H1 (cell line): ENCODE results near the gene SH3PXD2B. TPM values are rescaled to one million over a fixed set of nuclear protein-coding genes. Genes with fewer than 3 reads are reported as not detected.

Source experiments
- CTCF ChIA-PET: fragments of 300-600 bp; sonication (Branson Sonifier 250); formaldehyde crosslinking; loops from one replicate; lab custom pipeline; 2021; ENCODE audit not compliant: partially characterized antibody; lab: Charles Lee
- POLR2A ChIA-PET: fragments of 300-600 bp; sonication (Branson Sonifier 250); formaldehyde crosslinking; loops from one replicate; lab custom pipeline; 2021; ENCODE audit warnings: inconsistent platforms; ENCODE audit not compliant: partially characterized antibody; lab: Charles Lee
- DNase-seq, 2 experiments: peaks; one replicate each; pipeline versions ENCODE4 v3.0.0 to v3.0.0-alpha.2; 2010 to 2022; ENCODE audit warnings: low spot score in 2 of 2, low read depth in 1 of 2, mixed read lengths in 1 of 2
- FAIRE-seq: peaks from 2 replicates; lab custom pipeline; 2011; peaks lifted over from hg19 to GRCh38; lab: Jason Lieb, UNC
- H2AFZ ChIP-seq: 2 replicates; pipeline ENCODE4 v1.8.1; 2012; ENCODE audit warnings: low read length, inconsistent platforms
- H2AK5ac ChIP-seq: 2 replicates; pipeline ENCODE4 v1.6.1; 2013; ENCODE audit warnings: low read depth, low read length
- H2BK120ac ChIP-seq: replicated peaks from 2 replicates; pipeline ENCODE3; 2013; ENCODE audit warnings: low read depth, low read length, inconsistent platforms
- H2BK12ac ChIP-seq: 2 replicates; pipeline ENCODE4 v1.6.1; 2013; ENCODE audit warnings: low read depth, low read length
- H2BK15ac ChIP-seq: 2 replicates; pipeline ENCODE4 v1.6.1; 2013; ENCODE audit warnings: low read length
- H2BK20ac ChIP-seq: 2 replicates; pipeline ENCODE4 v1.6.1; 2013; ENCODE audit warnings: low read length
- H2BK5ac ChIP-seq: 2 replicates; pipeline ENCODE4 v1.6.1; 2013; ENCODE audit warnings: low read depth, low read length
- H3K14ac ChIP-seq: 2 replicates; pipeline ENCODE4 v1.6.1; 2013; ENCODE audit warnings: inconsistent platforms; ENCODE audit not compliant: insufficient read length
- H3K18ac ChIP-seq: 2 replicates; pipeline ENCODE4 v1.6.1; 2013; ENCODE audit warnings: low read length; ENCODE audit errors: extremely low read depth
- H3K23ac ChIP-seq: 2 replicates; pipeline ENCODE4 v1.6.1; 2013; ENCODE audit warnings: inconsistent platforms; ENCODE audit not compliant: insufficient read length
- H3K23me2 ChIP-seq: 2 replicates; pipeline ENCODE4 v1.6.1; 2013; ENCODE audit warnings: low read depth, low read length
- H3K27ac ChIP-seq: 2 replicates; pipeline ENCODE4 v1.6.1; 2011; ENCODE audit warnings: low read depth, low read length, inconsistent platforms
- H3K27me3 ChIP-seq, 4 experiments: replicated peaks in 1 of 4; 1 replicate in 1 of 4; 2 replicates in 3 of 4; pipeline versions ENCODE4 v1.6.1 to v1.8.1; 2011 to 2013; ENCODE audit warnings: low read length in 3 of 4, mild to moderate bottlenecking in 3 of 4, inconsistent platforms in 2 of 4, mixed read lengths in 2 of 4, moderate library complexity in 1 of 4; ENCODE audit not compliant: control insufficient read depth in 3 of 4, insufficient read depth in 3 of 4; ENCODE audit errors: extremely low read depth in 1 of 4
- H3K36me3 ChIP-seq, 4 experiments: 2 replicates each; pipeline versions ENCODE4 v1.6.1 to v1.8.1; 2011 to 2013; ENCODE audit warnings: mild to moderate bottlenecking in 4 of 4, low read length in 3 of 4, moderate library complexity in 2 of 4, control low read depth in 1 of 4, inconsistent platforms in 1 of 4; ENCODE audit not compliant: insufficient read depth in 4 of 4, control insufficient read depth in 2 of 4
- H3K4ac ChIP-seq: replicated peaks from 2 replicates; pipeline ENCODE3; 2013; ENCODE audit warnings: low read length, low read depth, mixed read lengths, inconsistent platforms; ENCODE audit not compliant: insufficient read length
- H3K4me1 ChIP-seq, 4 experiments: replicated peaks in 1 of 4; 1 replicate in 1 of 4; 2 replicates in 3 of 4; pipeline versions ENCODE4 v1.6.1 to v1.8.1; 2011 to 2013; ENCODE audit warnings: low read length in 3 of 4, inconsistent platforms in 2 of 4, mixed read lengths in 1 of 4; ENCODE audit not compliant: insufficient read depth in 4 of 4, control insufficient read depth in 3 of 4
- H3K4me2 ChIP-seq, 2 experiments: 2 replicates each; pipeline versions ENCODE4 v1.6.1 to v1.8.1; 2011 to 2013; ENCODE audit warnings: low read depth in 2 of 2, low read length in 2 of 2, control low read depth in 1 of 2, inconsistent platforms in 1 of 2, mild to moderate bottlenecking in 1 of 2; ENCODE audit not compliant: insufficient read depth in 1 of 2
- H3K4me3 ChIP-seq, 4 experiments: fragments of 200-600, 300-600 bp in 1 of 4; sonication (generic), shearing (Covaris generic), sonication (Bioruptor Twin) in 1 of 4; 2 replicates each; pipeline versions ENCODE4 v1.5.1 to v1.8.1; 2011 to 2016; ENCODE audit warnings: low read length in 4 of 4, low read depth in 3 of 4, control low read depth in 2 of 4, inconsistent platforms in 2 of 4, mild to moderate bottlenecking in 2 of 4, mixed read lengths in 1 of 4, moderate library complexity in 1 of 4; ENCODE audit not compliant: insufficient read depth in 2 of 4; ENCODE audit errors: extremely low read depth in 1 of 4
- H3K56ac ChIP-seq: replicated peaks from 2 replicates; pipeline ENCODE3; 2013; ENCODE audit warnings: low read depth, mild to moderate bottlenecking, mixed read lengths, low read length, inconsistent platforms; ENCODE audit not compliant: insufficient read length
- H3K79me1 ChIP-seq: 2 replicates; pipeline ENCODE4 v1.6.1; 2013; ENCODE audit warnings: low read depth, low read length, control low read depth
- H3K79me2 ChIP-seq, 2 experiments: 2 replicates each; pipeline versions ENCODE4 v1.6.1 to v1.8.1; 2012 to 2013; ENCODE audit warnings: low read length in 2 of 2, mild to moderate bottlenecking in 2 of 2, inconsistent platforms in 1 of 2; ENCODE audit not compliant: insufficient read depth in 2 of 2, control insufficient read depth in 1 of 2
- H3K9ac ChIP-seq, 4 experiments: replicated peaks in 1 of 4; 1 replicate in 1 of 4; 2 replicates in 3 of 4; pipeline versions ENCODE4 v1.6.1 to v1.8.1; 2011 to 2013; ENCODE audit warnings: low read depth in 3 of 4, low read length in 3 of 4, control low read depth in 2 of 4, mild to moderate bottlenecking in 2 of 4, moderate library complexity in 2 of 4, inconsistent platforms in 1 of 4; ENCODE audit errors: extremely low read depth in 1 of 4
- H3K9me3 ChIP-seq, 2 experiments: 2 replicates each; pipeline versions ENCODE4 v1.6.1 to v1.8.1; 2012 to 2013; ENCODE audit warnings: mild to moderate bottlenecking in 2 of 2, moderate library complexity in 2 of 2, control low read depth in 1 of 2, inconsistent platforms in 1 of 2, low read depth in 1 of 2, low read length in 1 of 2, mixed read lengths in 1 of 2; ENCODE audit not compliant: insufficient read depth in 2 of 2
- H4K20me1 ChIP-seq, 2 experiments: replicated peaks in 1 of 2; 2 replicates each; pipeline versions ENCODE3 to v1.8.1; 2011 to 2013; ENCODE audit warnings: inconsistent platforms in 2 of 2, low read length in 2 of 2, mild to moderate bottlenecking in 1 of 2; ENCODE audit not compliant: insufficient read depth in 2 of 2, control insufficient read depth in 1 of 2
- H4K5ac ChIP-seq: 2 replicates; pipeline ENCODE4 v1.6.1; 2013; ENCODE audit warnings: low read length, low read depth, mixed read lengths, inconsistent platforms; ENCODE audit not compliant: insufficient read length
- H4K8ac ChIP-seq: 2 replicates; pipeline ENCODE4 v1.8.0; 2013; ENCODE audit warnings: mild to moderate bottlenecking, moderate library complexity, low read length, inconsistent platforms; ENCODE audit not compliant: insufficient read depth; ENCODE audit errors: extremely low read depth
- H4K91ac ChIP-seq: replicated peaks from 2 replicates; pipeline ENCODE3; 2013; ENCODE audit warnings: low read length, mixed read lengths, inconsistent platforms; ENCODE audit not compliant: insufficient read length
- CBX8 ChIP-seq: fragments of 300-800, 300-1000 bp; sonication (generic); IDR thresholded peaks from 2 replicates; pipeline ENCODE4 v1.7.1; 2016; ENCODE audit warnings: low read depth, low read length, borderline replicate concordance
- CHD1 ChIP-seq: IDR thresholded peaks from 2 replicates; pipeline ENCODE4 v1.6.1; 2012; ENCODE audit warnings: low read depth, low read length, improper control_type of control experiment
- EGR1 ChIP-seq: IDR thresholded peaks from 2 replicates; pipeline ENCODE4 v1.6.1; 2011; ENCODE audit warnings: low read depth, low read length, borderline replicate concordance
- EP300 ChIP-seq, 2 experiments: IDR thresholded peaks; 1 replicate in 1 of 2; 2 replicates in 1 of 2; pipeline ENCODE4 v1.6.1; 2011 to 2012; ENCODE audit warnings: low read depth in 2 of 2, low read length in 2 of 2, mild to moderate bottlenecking in 2 of 2, borderline replicate concordance in 1 of 2, inconsistent platforms in 1 of 2, moderate library complexity in 1 of 2
- EZH2 ChIP-seq: fragments of 200-600 bp; sonication (generic); IDR thresholded peaks from 2 replicates; pipeline ENCODE4 v1.7.1; 2012; ENCODE audit warnings: low read depth, mild to moderate bottlenecking, moderate library complexity, low read length, inconsistent platforms; ENCODE audit not compliant: severe bottlenecking
- HDAC2 ChIP-seq, 2 experiments: fragments of 300-600 bp in 1 of 2; sonication (generic) in 1 of 2; IDR thresholded peaks; 2 replicates each; pipeline ENCODE4 v1.6.1; 2011 to 2012; ENCODE audit warnings: low read depth in 2 of 2, low read length in 2 of 2, mild to moderate bottlenecking in 2 of 2, moderate library complexity in 2 of 2, borderline replicate concordance in 1 of 2, inconsistent platforms in 1 of 2
- POLR2A ChIP-seq, 2 experiments: IDR thresholded peaks; 1 replicate in 1 of 2; 2 replicates in 1 of 2; pipeline ENCODE4 v1.6.1; 2011; ENCODE audit warnings: low read depth in 2 of 2, low read length in 2 of 2, mild to moderate bottlenecking in 2 of 2; ENCODE audit errors: control extremely low read depth in 1 of 2
- RBBP5 ChIP-seq: IDR thresholded peaks from 2 replicates; pipeline ENCODE4 v1.7.1; 2012; ENCODE audit warnings: low read depth, mild to moderate bottlenecking, inconsistent platforms, low read length, moderate library complexity, borderline replicate concordance
- RXRA ChIP-seq: IDR thresholded peaks from 2 replicates; pipeline ENCODE4 v1.6.1; 2011; ENCODE audit warnings: low read depth, mild to moderate bottlenecking, low read length, moderate library complexity; ENCODE audit not compliant: insufficient read depth
- SRF ChIP-seq: IDR thresholded peaks from 2 replicates; pipeline ENCODE4 v1.6.1; 2011; ENCODE audit warnings: mild to moderate bottlenecking, low read depth, low read length, moderate library complexity
- SUZ12 ChIP-seq: fragments of 200-600 bp; sonication (generic); IDR thresholded peaks from 2 replicates; pipeline ENCODE4 v1.6.1; 2012; ENCODE audit warnings: mild to moderate bottlenecking, inconsistent platforms, low read length, moderate library complexity, mixed read lengths
- TBP ChIP-seq: IDR thresholded peaks from 2 replicates; pipeline ENCODE4 v1.6.1; 2011; ENCODE audit warnings: low read depth, low read length, improper control_type of control experiment
- WGBS, 2 experiments: shearing (Covaris generic) in 1 of 2; methylation state at CpG; one replicate each; pipeline versions ENCODE4 v1.1.6 to v1.1.7; 2013 to 2015; ENCODE audit warnings: low lambda C conversion rate in 2 of 2, mixed read lengths in 2 of 2, inconsistent platforms in 1 of 2, low coverage in 1 of 2, missing lambda C conversion rate in 1 of 2; ENCODE audit not compliant: insufficient replicate concordance in 2 of 2, insufficient coverage in 1 of 2, insufficient read length in 1 of 2; ENCODE audit errors: extremely low coverage in 1 of 2, missing lambda C conversion rate in 1 of 2; 5-methylcytosine and 5-hydroxymethylcytosine counted together
- polyA plus RNA-seq, 7 experiments: library from polyadenylated mRNA; depleted of rRNA in 3 of 7; stranded (reverse) in 5 of 7; unstranded in 2 of 7; fragments of >200 nt in 5 of 7; fragments of 200-250 nt in 2 of 7; gene quantifications; 1 replicate in 5 of 7; 2 replicates in 1 of 7; 4 replicates in 1 of 7; pipeline versions ENCODE4 v1.2.1 to v1.2.3, GENCODE V29; 2011 to 2013; ENCODE audit warnings: missing spikeins in 2 of 7, mixed read lengths in 2 of 7
- total RNA-seq: library from RNA; stranded (reverse); fragmentation: NEBNext Ultra II Directional; extraction: Animal tissue kit (Norgen Biotek cat#: 25700); gene quantifications from 2 replicates; pipeline ENCODE4 v1.2.1, GENCODE V29; 2021

The SH3PXD2B gene
- total and polyA plus RNA-seq, 2 of the 8 experiments (the other 6 are each of a cell fraction or from before 2014, with no cell fraction given): 32.9 to 72.9 TPM

GRCh38 chr5:172405226-172406107 is 48.9 kb downstream of the SH3PXD2B start:
- Histone ChIP-seq H3K4me1 (peaks cover 7 to 14% (median 12%) of the 10 kb centered on the region in 4 experiments), H3K36me3 (peaks cover 4 to 34% (median 5%) of the 10 kb centered on the region in 4 experiments; a peak in 5 of 8 replicates), H2BK15ac (no peak overlapping the region), H4K8ac (no peak overlapping the region), H3K27ac (no peak overlapping the region), H4K5ac (no peak overlapping the region), H2BK20ac (no peak overlapping the region), H3K79me2 (no peaks in the 10 kb centered on the region), H2BK5ac (no peak overlapping the region), H3K18ac (no peak overlapping the region), H3K4me2 (no peak overlapping the region), H4K91ac (no peak overlapping the region), H3K14ac (no peak overlapping the region), H2AK5ac (no peak overlapping the region), H3K4ac (no peak overlapping the region), H3K23me2 (no peaks in the 10 kb centered on the region), H3K9me3 (no peaks in the 10 kb centered on the region), H3K4me3 (no peak overlapping the region), H4K20me1 (peaks cover 0 to 3% of the 10 kb centered on the region in 2 experiments), H3K79me1 (0 out of 2 replicates have a peak, but pooled peaks cover 2% of the 10 kb centered on the region), H3K56ac (no peak overlapping the region), H3K27me3 (no peaks in the 10 kb centered on the region), H2BK120ac (no peak overlapping the region), H2AFZ (no peak overlapping the region), H2BK12ac (no peak overlapping the region), H3K9ac (no peak overlapping the region), H3K23ac (no peak overlapping the region)
- no peak for DNase-seq
- ChIA-PET POLR2A (no interaction called here), CTCF (interaction anchor here (0.5 to 2.6 kb wide), 6 partner anchors 26 to 492 kb away, joined by 3 to 10 read pairs (median 4); no protein-coding TSS in a partner anchor)
- WGBS, 2 experiments: 93% methylated on average over 9 of the region's 9 CpGs; no CpG with 5 or more reads in 1 of the 2 experiments
- FAIRE-seq: no peak
- TF ChIP-seq EZH2 (no peak), TBP (no peak), CBX8 (no peak), SUZ12 (no peak), HDAC2 (IDR thresholded peaks at IDR 0.05; ENCODE audit: borderline replicate concordance in 1 of 2, low read depth in 2 of 2, low read length in 2 of 2) (no peak), EP300 (IDR thresholded peaks at IDR 0.05; ENCODE audit: borderline replicate concordance in 1 of 2, low read depth in 2 of 2, low read length in 2 of 2) (no peak), RXRA (no peak), EGR1 (no peak), SRF (no peak), RBBP5 (no peak), POLR2A (IDR thresholded peaks at IDR 0.05; ENCODE audit: control extremely low read depth in 1 of 2, low read depth in 2 of 2, low read length in 2 of 2) (no peak), CHD1 (no peak)
